H7 (cell line): Measurements from ENCODE around the gene CHST8. TPM values are rescaled to one million over a fixed set of nuclear protein-coding genes. Genes with fewer than 3 reads are reported as not detected.

Experiments used
- DNase-seq: peaks from one replicate; pipeline ENCODE4 v3.0.0; 2012
- H3K27me3 ChIP-seq: 2 replicates; pipeline ENCODE4 v1.6.0; 2011; ENCODE audit warnings: mild to moderate bottlenecking, low read length; ENCODE audit not compliant: control insufficient read depth, insufficient read depth
- H3K36me3 ChIP-seq: replicated peaks from 2 replicates; pipeline ENCODE4 v1.5.1; 2011; ENCODE audit warnings: low read length; ENCODE audit not compliant: control insufficient read depth, insufficient read depth
- H3K4me3 ChIP-seq: 2 replicates; pipeline ENCODE4 v1.5.1; 2011; ENCODE audit warnings: low read depth, mild to moderate bottlenecking, control low read depth, low read length, moderate library complexity; ENCODE audit not compliant: insufficient read depth
- total RNA-seq: library from RNA; depleted of rRNA; stranded (reverse); fragments of >200 nt; shearing (Covaris generic); gene quantifications from 2 replicates; pipeline ENCODE4 v1.2.3, GENCODE V29; 2014

CHST8 gene
- total RNA-seq, 1 experiment from 2014 or later = 27.0 TPM

DNA sequence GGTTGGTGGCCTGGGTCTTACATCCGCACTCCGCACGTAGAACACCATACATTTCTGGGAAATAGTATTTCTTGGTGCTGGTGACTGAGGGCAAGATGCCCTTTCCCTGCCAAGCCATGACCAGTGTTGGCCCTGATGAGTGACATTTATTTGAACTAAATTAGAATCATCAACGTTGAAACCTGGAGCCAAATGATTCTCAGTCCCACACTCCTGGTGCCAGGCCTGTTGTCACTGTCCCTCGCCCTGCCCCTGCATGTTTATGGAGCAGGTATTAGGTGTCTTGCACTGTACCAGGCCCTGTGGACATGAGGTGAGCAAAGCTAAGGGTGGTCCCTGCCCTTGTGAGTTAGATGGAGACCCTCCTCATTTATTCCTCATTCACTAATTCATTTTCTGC, 5.8 kb downstream of the CHST8 start:
- H3K36me3 ChIP-seq = no peaks in the 10 kb centered on the region
- peaks cover 16% of the 10 kb centered on the region for H3K27me3 ChIP-seq
- H3K4me3 ChIP-seq = no peak overlapping the region
- DNase-seq = no peak

GRCh38 chr19:33627962-33628839, 6.4 kb downstream of the CHST8 start:
- Histone ChIP-seq H3K27me3 (peaks cover 9% of the 10 kb centered on the region), H3K4me3 (no peak overlapping the region), H3K36me3 (no peaks in the 10 kb centered on the region)
- peak; percentile 14 for DNase-seq

DNA sequence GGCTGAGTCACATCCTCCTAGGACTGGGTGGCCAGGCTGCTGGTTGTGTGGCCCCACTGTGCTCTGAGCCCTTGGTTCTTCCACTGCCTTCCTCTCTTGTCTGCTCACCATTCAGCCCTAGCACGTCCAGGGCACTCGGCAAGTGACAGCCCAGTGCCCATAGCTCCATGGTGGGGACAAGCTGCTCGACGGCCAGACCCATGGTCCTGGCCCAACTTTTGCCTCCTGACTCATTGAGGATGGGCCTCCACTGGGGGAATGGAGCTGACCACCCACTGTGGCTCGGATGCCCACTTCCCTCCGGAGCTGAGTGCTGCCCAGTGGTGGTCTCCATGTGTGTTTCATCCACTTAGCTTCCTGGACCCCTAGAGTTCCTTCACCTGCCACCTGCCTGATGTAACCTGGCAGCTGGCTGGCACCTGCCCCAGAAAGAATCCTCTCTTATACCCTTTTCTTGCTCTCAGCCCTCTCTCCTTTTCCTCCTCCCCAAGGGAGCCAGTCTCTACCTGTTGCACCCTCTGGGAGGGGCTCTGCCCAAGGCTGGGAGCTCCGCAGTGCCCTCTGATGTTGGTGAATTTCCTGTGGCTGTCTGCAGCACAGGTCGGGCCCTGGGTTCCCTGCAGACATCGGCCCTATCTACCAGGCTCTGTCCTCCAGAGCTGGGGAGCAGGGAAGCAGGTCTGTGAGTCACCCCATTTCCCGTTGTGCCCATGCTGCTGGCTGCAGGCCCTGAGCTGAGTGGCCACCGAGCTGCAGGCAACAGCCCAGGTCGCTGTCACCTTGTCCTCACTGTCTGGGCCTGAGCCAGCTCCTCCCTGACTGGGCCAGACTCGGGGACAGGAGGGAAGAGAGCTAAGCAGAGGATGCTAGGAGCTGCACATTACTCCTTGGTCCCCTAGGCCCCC, 7.4 kb downstream of the CHST8 start:
- no peaks in the 10 kb centered on the region for H3K36me3 ChIP-seq
- peak; percentile 56 for DNase-seq

DNA sequence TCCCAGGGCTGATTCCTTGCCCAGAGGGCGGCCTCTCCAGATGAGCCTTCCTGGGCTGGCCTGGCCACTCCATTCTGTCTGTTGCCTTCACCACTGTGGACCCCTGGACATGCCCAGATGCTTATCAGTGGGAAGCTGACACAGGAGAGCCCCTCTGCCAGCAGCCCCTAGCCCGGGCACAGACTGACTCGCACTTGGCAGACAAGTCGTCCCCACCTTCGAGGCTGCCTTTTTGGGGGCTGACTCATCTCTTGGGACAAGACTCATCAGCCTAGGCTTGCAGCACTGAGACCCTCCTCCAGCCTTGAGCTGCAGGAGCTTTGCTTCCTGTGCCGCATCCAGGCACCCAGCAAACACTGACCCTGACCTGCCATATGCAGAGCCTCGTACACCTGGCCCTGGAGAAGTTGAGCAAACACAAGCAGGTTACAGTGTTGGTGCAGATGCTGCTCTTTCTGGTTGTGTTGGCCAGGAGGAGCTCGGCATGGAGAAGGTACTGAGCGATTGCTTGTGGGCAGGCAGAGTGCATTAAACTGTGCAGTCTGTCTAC, 8.1 kb downstream of the CHST8 start:
- peak; percentile 12 for DNase-seq
- H3K36me3 ChIP-seq = no peaks in the 10 kb centered on the region
- no peaks in the 10 kb centered on the region for H3K27me3 ChIP-seq
- H3K4me3 ChIP-seq = no peak overlapping the region

More for the DNA sequence above, 7.4 kb downstream of the CHST8 start:
- no peak overlapping the region for H3K4me3 ChIP-seq
- peaks cover under 1% of the 10 kb centered on the region; the same call in 1 of the 2 replicates for H3K27me3 ChIP-seq

DNA sequence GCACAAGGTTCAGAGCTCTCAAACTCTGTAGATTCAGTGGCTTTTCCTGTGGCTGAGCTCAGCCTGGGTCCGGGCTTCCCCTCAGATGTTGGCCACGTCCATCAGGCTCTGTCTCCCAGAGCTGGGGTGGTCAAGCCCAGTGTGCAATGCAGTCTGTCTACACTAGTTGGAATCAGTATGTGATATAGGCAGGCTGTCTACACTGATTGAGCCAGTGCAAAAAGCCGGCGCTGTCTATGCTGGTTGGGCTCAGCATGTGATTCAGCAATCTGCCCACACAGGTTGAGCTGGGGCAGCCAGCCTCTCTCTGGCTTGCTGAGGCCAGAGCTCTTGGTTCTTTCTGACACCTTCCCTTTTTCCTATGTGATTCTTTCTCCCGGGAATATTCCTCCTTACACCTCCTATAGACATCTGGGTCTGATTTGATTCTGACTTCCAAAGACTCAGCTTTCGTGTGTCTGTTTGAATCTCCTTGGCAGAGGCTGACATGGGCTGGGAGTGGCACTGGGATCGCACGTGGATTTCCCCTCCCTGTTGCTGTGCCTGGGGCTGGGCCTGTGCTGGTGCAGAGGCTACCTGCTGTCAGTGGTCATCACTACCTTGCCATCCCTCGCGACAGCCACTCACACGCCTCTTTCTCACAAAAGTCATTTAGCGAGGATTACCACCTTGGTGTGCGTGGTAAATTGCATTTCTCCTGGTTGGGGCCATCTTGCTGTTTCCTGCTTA, 9.3 kb downstream of the CHST8 start:
- H3K4me3 ChIP-seq = no peak overlapping the region
- no peaks in the 10 kb centered on the region for H3K27me3 ChIP-seq
- DNase-seq = peak; percentile 36
- H3K36me3 ChIP-seq = no peaks in the 10 kb centered on the region

- peak; percentile 22 for DNase-seq
- no peak overlapping the region for H3K4me3 ChIP-seq
- no peaks in the 10 kb centered on the region for H3K27me3 ChIP-seq
Observed at GRCh38 chr19:33631609-33631973, 9.8 kb downstream of the CHST8 start.

GRCh38 chr19:33634361-33635091, 12.8 kb downstream of the CHST8 start:
- H3K27me3 ChIP-seq = no peaks in the 10 kb centered on the region
- DNase-seq = no peak
- no peaks in the 10 kb centered on the region for H3K36me3 ChIP-seq
- no peak overlapping the region for H3K4me3 ChIP-seq

More at GRCh38 chr19:33631609-33631973, 9.8 kb downstream of the CHST8 start:
- no peaks in the 10 kb centered on the region for H3K36me3 ChIP-seq

DNA sequence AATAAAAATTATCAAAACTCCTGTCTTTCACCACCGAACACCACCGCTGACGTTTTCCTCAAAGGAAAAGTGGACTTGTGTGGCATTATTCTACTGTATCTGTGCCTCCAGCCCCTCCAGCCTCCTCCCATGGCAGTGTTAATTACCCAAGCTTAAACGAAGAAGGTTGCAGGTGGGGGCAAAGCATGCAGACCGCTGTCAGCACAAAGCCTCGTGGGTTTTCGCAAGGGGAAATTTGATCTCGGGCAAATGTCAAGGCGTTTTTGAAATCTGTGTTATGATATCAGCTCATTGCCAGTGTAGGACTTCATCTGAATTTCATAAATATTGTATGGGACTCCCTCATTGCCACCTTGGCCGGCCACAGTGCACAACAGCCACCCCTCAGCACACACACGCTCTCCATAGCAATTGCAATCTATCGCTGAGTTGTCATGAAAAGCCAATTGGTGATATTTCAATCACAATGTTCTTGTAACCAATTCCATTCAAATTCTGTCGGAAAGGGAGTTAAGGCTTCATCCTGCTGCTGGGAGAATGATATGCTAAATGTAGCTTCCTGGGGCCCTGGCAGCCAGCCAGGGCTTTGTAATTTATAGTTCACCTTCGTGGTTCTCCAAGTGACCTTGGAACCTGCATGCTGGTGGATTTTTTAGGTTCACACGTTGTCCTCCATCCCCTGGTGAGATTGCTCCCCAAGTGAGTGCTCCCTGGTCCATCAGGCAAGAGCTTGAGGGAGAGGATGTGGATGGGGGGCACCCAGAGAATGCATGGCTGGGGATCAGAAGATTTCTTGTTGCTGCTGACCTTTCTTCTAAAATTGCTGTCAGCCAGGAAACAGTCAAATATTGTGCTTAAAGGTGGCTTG, 16.6 kb downstream of the CHST8 start:
- no peaks in the 10 kb centered on the region for H3K27me3 ChIP-seq
- H3K36me3 ChIP-seq = no peaks in the 10 kb centered on the region
- peak; percentile 63 for DNase-seq
- H3K4me3 ChIP-seq = no peak overlapping the region

- DNase-seq = peak; percentile 41
- H3K4me3 ChIP-seq = no peak overlapping the region
- H3K27me3 ChIP-seq = no peaks in the 10 kb centered on the region
- H3K36me3 ChIP-seq = no peaks in the 10 kb centered on the region
Observed at GRCh38 chr19:33639035-33639681, 17.4 kb downstream of the CHST8 start.

DNA sequence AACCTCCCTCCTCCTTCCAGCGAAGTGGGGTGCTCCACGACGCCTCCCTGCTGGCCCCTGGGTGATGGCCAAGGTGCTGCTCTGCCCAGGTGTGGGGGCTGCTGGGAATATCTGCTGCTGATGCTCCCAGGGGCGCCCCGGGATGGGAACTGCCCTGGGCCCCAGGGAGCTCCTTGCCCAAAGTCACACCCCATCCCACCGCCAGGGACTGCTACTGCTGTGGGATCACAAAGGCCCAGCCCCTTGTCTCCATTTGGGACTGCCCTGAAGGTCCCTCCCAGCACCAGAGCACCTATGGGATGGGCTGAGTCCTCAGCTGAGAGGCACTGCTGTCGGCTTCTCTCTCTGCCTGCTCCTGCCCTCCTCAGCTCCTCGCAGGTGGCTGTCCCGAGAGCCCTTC, 19.0 kb downstream of the CHST8 start:
- Histone ChIP-seq H3K4me3 (no peak overlapping the region), H3K27me3 (no peaks in the 10 kb centered on the region), H3K36me3 (no peaks in the 10 kb centered on the region)
- DNase-seq = peak; percentile 69

GRCh38 chr19:33641261-33641660, 19.5 kb downstream of the CHST8 start:
- Histone ChIP-seq H3K4me3 (no peak overlapping the region), H3K27me3 (no peaks in the 10 kb centered on the region), H3K36me3 (no peaks in the 10 kb centered on the region)
- no peak for DNase-seq

DNA sequence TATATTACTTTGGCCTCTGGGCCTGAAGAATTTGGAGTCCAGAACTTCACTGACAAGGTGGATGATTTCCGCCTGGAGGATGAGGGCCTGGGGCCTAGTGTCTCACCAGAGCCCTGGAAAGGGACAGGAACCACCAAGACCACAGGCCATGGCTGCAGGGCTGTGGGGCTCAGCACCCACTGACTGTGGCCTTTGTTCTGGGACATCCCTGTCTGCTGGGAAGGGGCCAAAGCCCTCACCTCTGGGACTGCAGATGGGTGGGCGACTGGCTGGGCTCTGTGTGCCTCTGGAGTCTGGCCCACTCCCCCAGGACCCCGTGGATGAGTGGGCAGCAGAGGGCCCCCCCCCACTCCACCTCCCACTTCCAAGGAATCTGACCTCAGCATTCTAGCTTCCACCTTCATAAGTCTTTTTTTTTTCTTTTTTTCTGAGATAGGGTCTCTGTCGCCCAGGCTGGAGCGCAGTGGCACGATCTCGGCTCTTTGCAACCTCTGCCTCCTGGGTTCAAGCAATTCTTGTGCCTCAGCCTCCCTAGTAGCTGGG, 20.3 kb downstream of the CHST8 start:
- H3K27me3 ChIP-seq = no peaks in the 10 kb centered on the region
- DNase-seq = no peak
- no peak overlapping the region for H3K4me3 ChIP-seq
- H3K36me3 ChIP-seq = no peaks in the 10 kb centered on the region
